ENCODE data around the gene LSM12.
A peak's percentile ranks its signal among the peaks of the same experiment; 100 is the strongest.

LSM12 gene

DNA sequence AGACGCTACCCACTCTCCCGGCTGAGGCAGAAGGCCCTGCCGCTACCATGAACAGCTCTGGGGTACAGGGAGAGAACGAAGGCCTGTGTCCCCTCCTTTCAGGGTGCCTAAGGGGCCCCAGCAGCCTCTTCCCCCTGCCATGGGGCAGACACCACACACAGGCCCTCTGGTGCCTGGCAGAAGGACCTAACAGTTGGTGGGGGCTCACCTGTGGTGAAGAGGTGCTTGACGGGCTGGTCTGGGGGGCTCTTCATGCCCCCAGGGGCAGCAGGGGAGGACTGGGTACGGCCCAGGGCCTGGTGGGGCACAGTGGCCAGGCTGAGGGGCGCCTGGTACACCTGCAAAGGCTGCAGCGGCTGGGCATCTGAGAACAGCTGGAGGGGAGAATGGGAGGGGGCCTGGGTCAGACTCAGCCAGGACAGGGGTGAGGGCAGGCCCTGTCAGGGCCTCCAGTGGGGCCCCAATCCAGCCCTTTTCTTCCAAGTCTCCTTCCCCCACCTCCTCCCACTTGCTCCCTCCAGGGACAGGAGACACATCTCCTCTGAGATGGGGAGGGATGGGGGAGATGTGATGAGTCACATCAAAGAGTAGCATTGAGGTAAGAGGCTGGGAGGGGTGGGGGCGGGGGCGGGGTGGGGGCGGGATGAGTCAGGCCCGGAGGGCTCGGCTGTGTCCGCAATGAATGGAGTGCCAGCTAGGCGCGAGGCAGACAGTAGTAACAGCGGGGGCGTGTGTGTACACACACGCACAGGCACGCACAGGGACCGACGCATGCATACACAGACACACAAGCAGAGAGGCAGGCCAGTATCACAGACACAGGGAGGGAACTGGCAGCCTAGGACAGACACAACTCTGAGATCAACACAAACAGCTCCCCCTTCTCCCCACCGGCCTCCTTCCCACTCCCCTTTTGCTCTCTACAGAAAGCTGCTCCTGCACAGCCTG is 20.2 kb upstream of the LSM12 start:
- H3K9me3 ChIP-seq (ENCODE audit: control insufficient read depth, insufficient read depth, low read length) = no peaks in the 10 kb centered on the region
- H3K9ac ChIP-seq (ENCODE audit: low read depth, low read length) = peak overlapping the region; percentile 42
- H3K36me3 ChIP-seq (ENCODE audit: insufficient read depth, low read length) = peaks cover 6% of the 10 kb centered on the region
- H3K4me1 ChIP-seq (ENCODE audit: insufficient read depth, low read length) = peaks cover 46% of the 10 kb centered on the region

DNA sequence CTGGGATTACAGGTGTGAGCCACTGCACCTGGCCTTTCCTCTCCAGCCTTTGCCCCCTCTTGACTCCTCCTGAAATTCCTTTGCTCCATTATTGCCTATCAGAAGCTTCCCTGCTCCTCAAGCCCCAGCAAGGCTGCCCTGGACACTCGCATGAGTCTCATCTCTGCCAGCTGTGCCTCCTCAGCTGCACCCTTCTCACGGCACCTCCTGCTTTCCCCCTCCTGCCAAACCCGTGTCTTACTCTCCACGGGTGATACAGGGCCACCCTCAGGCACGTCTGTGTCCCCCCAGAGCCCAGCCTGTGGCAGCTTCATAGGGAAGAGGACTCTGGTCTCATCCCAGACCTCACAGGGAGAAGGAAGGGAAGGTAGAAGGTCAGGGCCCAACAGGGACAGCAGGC is 19.4 kb upstream of the LSM12 start:
- Histone ChIP-seq H3K36me3 (ENCODE audit: insufficient read depth, low read length) (peaks cover 8% of the 10 kb centered on the region), H3K9ac (ENCODE audit: low read depth, low read length) (peak overlapping the region; percentile 32; the same call in 1 of the 2 replicates), H3K4me1 (ENCODE audit: insufficient read depth, low read length) (peaks cover 48% of the 10 kb centered on the region), H3K9me3 (ENCODE audit: control insufficient read depth, insufficient read depth, low read length) (no peaks in the 10 kb centered on the region)

DNA sequence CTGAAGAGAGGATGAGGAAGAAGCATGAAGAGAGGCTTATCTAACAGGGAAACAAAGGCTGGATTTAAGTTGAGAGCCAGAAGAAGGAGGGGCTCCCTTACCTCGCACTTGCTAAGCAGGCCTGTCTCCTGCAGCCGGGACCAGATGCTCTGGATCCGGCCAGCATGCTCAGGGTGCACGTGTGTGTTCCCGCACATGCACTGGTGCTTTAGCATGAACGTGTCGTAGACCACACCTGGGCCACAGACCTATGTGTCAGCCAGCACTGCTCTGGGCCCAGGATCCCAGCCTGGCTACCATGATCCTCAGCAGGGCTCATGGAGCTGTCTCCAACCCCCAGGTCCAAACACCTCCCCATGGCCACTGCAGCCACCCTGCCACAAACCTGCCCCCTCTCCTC is 18.4 kb upstream of the LSM12 start:
- H3K9ac ChIP-seq (ENCODE audit: low read depth, low read length) = no peak overlapping the region
- H3K36me3 ChIP-seq (ENCODE audit: insufficient read depth, low read length) = peaks cover 8% of the 10 kb centered on the region
- H3K9me3 ChIP-seq (ENCODE audit: control insufficient read depth, insufficient read depth, low read length) = no peaks in the 10 kb centered on the region
- peaks cover 48% of the 10 kb centered on the region for H3K4me1 ChIP-seq (ENCODE audit: insufficient read depth, low read length)

- no peak overlapping the region for H3K9ac ChIP-seq (ENCODE audit: low read depth, low read length)
- H3K9me3 ChIP-seq (ENCODE audit: control insufficient read depth, insufficient read depth, low read length) = no peaks in the 10 kb centered on the region
- peaks cover 8% of the 10 kb centered on the region for H3K36me3 ChIP-seq (ENCODE audit: insufficient read depth, low read length)
- peaks cover 48% of the 10 kb centered on the region for H3K4me1 ChIP-seq (ENCODE audit: insufficient read depth, low read length)
These were observed 17.7 kb upstream of the LSM12 start for GRCh38 chr17:44084131-44084538.

GRCh38 chr17:44083250-44083849 is 16.9 kb upstream of the LSM12 start:
- H3K36me3 ChIP-seq (ENCODE audit: insufficient read depth, low read length) = peaks cover 8% of the 10 kb centered on the region
- no peak overlapping the region for H3K9ac ChIP-seq (ENCODE audit: low read depth, low read length)
- H3K9me3 ChIP-seq (ENCODE audit: control insufficient read depth, insufficient read depth, low read length) = no peaks in the 10 kb centered on the region
- H3K4me1 ChIP-seq (ENCODE audit: insufficient read depth, low read length) = peaks cover 42% of the 10 kb centered on the region

- no peak overlapping the region for H3K9ac ChIP-seq (ENCODE audit: low read depth, low read length)
- H3K4me1 ChIP-seq (ENCODE audit: insufficient read depth, low read length) = peaks cover 32% of the 10 kb centered on the region
- H3K9me3 ChIP-seq (ENCODE audit: control insufficient read depth, insufficient read depth, low read length) = no peaks in the 10 kb centered on the region
- H3K36me3 ChIP-seq (ENCODE audit: insufficient read depth, low read length) = peaks cover 8% of the 10 kb centered on the region
These were observed 15.9 kb upstream of the LSM12 start for GRCh38 chr17:44082256-44082927.

- peaks cover 32% of the 10 kb centered on the region for H3K4me1 ChIP-seq (ENCODE audit: insufficient read depth, low read length)
- H3K36me3 ChIP-seq (ENCODE audit: insufficient read depth, low read length) = peaks cover 8% of the 10 kb centered on the region
- H3K9me3 ChIP-seq (ENCODE audit: control insufficient read depth, insufficient read depth, low read length) = no peaks in the 10 kb centered on the region
- no peak overlapping the region for H3K9ac ChIP-seq (ENCODE audit: low read depth, low read length)
These were observed 15.2 kb upstream of the LSM12 start for GRCh38 chr17:44081681-44082080.

- H3K36me3 ChIP-seq (ENCODE audit: insufficient read depth, low read length) = peaks cover 8% of the 10 kb centered on the region
- H3K9ac ChIP-seq (ENCODE audit: low read depth, low read length) = no peak overlapping the region
- peaks cover 21% of the 10 kb centered on the region; the same call in 1 of the 2 replicates for H3K4me1 ChIP-seq (ENCODE audit: insufficient read depth, low read length)
- H3K9me3 ChIP-seq (ENCODE audit: control insufficient read depth, insufficient read depth, low read length) = no peaks in the 10 kb centered on the region
These were observed 13.7 kb upstream of the LSM12 start for GRCh38 chr17:44079877-44080821.

- H3K9me3 ChIP-seq (ENCODE audit: control insufficient read depth, insufficient read depth, low read length) = no peaks in the 10 kb centered on the region
- H3K9ac ChIP-seq (ENCODE audit: low read depth, low read length) = no peak overlapping the region
- H3K4me1 ChIP-seq (ENCODE audit: insufficient read depth, low read length) = peaks cover 7% of the 10 kb centered on the region; the same call in 1 of the 2 replicates
- peaks cover 8% of the 10 kb centered on the region for H3K36me3 ChIP-seq (ENCODE audit: insufficient read depth, low read length)
These were observed 11.9 kb upstream of the LSM12 start for GRCh38 chr17:44078412-44078811.

DNA sequence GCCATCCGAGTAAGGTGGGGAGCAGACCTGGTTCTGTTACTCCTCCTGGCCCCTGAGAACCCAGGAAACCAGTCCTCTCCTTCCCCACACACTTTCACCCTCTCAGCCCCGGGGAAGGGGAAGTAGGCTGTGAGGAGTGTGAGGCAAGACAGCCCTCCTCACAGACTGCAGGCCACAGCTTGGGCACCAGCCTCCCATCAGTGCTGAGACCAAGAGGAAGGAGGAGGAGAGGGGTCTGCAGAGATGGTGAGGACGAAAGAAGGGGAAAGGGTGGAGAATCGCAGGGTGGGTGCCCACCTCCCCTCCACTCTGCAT is 11.1 kb upstream of the LSM12 start:
- Histone ChIP-seq H3K4me1 (ENCODE audit: insufficient read depth, low read length) (peaks cover 5% of the 10 kb centered on the region; the same call in 1 of the 2 replicates), H3K9ac (ENCODE audit: low read depth, low read length) (no peak overlapping the region), H3K36me3 (ENCODE audit: insufficient read depth, low read length) (peaks cover 8% of the 10 kb centered on the region), H3K9me3 (ENCODE audit: control insufficient read depth, insufficient read depth, low read length) (no peaks in the 10 kb centered on the region)

DNA sequence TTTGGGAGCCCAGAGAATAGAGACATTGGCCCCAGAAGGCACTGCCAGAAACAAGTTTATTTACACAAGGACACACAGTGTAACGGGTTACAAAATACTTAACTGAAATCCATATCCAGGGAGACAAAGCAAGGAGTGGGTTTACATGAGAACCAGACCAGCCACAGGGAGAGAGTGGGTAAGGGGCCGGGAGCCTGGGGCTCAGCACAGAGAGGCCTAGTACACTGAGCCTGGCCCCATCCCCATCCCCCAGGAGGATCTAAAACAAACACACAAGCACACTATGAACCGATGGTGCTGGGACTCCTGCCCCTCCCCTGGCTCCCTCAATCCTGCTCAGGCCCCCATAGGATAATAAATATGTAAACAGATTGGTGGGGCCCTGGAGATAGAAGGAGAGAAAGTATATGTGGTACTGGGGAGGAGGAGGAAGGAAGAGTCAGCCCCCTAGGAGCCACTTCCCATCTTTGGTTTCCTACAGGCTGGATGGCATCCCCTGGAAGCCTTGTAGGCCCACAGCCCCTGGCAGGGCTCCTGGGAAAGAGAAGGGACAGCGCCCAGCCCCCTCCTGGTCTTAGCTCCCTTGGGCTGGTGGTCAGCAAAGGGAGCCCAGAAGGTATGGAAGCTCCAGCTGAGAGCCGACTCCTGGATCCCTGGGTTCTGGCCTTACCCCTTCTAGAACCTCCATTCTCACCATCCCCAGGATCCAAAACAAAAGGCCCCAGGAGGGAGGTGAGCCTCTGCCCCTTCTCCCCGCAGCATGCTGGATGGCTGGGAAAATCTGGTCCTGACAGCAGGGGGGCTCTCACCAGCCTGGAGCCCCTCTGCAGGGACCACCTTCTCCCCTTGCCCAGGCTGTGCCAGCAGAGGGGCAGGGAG is 10.5 kb upstream of the LSM12 start:
- peaks cover 4% of the 10 kb centered on the region for H3K4me1 ChIP-seq (ENCODE audit: insufficient read depth, low read length)
- H3K9me3 ChIP-seq (ENCODE audit: control insufficient read depth, insufficient read depth, low read length) = no peaks in the 10 kb centered on the region
- H3K36me3 ChIP-seq (ENCODE audit: insufficient read depth, low read length) = peaks cover 4% of the 10 kb centered on the region
- H3K9ac ChIP-seq (ENCODE audit: low read depth, low read length) = no peak overlapping the region

DNA sequence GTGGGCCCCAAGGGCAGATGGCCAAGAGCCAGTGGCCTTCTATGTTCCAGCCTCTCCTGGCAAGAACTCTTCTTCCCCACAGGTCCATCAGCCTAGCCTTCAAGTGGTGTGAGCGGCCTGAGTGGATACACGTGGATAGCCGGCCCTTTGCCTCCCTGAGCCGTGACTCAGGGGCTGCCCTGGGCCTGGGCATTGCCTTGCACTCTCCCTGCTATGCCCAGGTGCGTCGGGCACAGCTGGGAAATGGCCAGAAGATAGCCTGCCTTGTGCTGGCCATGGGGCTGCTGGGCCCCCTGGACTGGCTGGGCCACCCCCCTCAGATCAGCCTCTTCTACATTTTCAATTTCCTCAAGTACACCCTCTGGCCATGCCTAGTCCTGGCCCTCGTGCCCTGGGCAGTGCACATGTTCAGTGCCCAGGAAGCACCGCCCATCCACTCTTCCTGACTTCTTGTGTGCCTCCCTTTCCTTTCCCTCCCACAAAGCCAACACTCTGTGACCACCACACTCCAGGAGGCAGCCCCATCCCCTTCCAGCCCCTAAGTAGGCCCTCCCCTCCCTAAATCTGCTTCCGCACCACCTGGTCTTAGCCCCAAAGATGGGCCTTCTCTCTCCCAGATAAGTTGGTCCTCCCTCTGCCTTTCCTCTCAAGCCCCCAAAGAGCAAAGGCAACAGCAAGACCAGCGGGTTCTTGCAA is 9.3 kb upstream of the LSM12 start:
- no peak overlapping the region for H3K9ac ChIP-seq (ENCODE audit: low read depth, low read length)
- no peaks in the 10 kb centered on the region for H3K9me3 ChIP-seq (ENCODE audit: control insufficient read depth, insufficient read depth, low read length)
- H3K36me3 ChIP-seq (ENCODE audit: insufficient read depth, low read length) = no peaks in the 10 kb centered on the region; the same call in 1 of the 2 replicates
- H3K4me1 ChIP-seq (ENCODE audit: insufficient read depth, low read length) = peaks cover 7% of the 10 kb centered on the region

- Histone ChIP-seq H3K9me3 (ENCODE audit: control insufficient read depth, insufficient read depth, low read length) (no peaks in the 10 kb centered on the region), H3K36me3 (ENCODE audit: insufficient read depth, low read length) (no peaks in the 10 kb centered on the region; the same call in 1 of the 2 replicates), H3K4me1 (ENCODE audit: insufficient read depth, low read length) (peaks cover 7% of the 10 kb centered on the region), H3K9ac (ENCODE audit: low read depth, low read length) (no peak overlapping the region)
These were observed 8.4 kb upstream of the LSM12 start for GRCh38 chr17:44074911-44075285.

All from ES-I3 (cell line).